NCI-H2227 treated with DMSO at 0.1 percent for 48 hours (cell line): ENCODE data around the gene UGCG.
"Not testable (repeated sequence)": the region's sequence is repeated elsewhere in the genome, so short reads cannot be mapped to it uniquely, and the experiment has no call there.

Experiments used
- DNase-seq: peaks from one replicate; lab custom pipeline; 2025; lab: John Stamatoyannopoulos, UW

Gene UGCG

DNA sequence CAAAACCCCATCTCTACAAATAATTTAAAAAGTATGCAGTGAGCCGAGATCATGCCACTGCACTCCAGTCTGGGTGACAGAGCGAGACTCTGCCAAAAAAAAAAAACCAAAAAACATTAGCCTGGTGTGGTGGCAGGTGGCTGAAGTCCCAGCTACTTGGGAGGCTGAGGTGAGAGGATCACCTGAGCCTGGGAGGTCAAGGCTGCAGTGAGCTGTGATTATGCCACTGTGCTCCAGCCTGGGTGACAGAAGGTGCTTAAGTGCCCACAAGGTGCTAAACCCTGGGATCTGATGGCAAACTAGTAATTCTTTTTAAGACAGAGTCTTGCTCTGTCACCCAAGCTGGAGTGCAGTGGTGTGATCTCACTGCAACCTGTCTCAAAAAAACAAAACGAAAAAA, 5.7 kb upstream of the UGCG start:
- not testable (repeated sequence) for DNase-seq

DNA sequence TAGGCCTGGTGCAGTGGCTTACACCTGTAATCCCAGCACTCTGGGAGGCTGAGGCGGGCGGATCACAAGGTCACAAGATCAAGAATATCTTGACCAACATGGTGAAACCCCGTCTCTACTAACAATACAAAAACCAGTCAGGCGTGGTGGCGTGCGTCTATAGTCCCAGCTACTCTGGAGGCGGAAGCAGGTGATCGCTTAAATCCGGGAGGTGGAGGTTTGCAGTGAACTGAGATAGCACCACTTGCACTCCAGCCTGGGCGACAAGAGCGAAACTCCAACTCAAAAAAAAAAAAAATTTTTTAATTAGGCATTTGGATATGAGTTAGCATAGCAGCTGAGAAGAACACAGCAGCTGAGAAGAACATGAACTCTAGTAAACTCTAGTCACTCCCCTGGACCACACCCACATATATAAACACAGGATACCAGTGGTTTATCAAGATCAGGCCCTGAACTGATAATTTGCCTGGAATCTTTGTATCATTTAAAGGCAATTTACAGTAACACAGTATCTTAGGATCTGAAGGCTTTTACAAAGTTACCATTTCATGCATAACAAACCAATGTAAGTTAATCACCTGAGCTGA, 4.6 kb upstream of the UGCG start:
- DNase-seq = no peak

DNA sequence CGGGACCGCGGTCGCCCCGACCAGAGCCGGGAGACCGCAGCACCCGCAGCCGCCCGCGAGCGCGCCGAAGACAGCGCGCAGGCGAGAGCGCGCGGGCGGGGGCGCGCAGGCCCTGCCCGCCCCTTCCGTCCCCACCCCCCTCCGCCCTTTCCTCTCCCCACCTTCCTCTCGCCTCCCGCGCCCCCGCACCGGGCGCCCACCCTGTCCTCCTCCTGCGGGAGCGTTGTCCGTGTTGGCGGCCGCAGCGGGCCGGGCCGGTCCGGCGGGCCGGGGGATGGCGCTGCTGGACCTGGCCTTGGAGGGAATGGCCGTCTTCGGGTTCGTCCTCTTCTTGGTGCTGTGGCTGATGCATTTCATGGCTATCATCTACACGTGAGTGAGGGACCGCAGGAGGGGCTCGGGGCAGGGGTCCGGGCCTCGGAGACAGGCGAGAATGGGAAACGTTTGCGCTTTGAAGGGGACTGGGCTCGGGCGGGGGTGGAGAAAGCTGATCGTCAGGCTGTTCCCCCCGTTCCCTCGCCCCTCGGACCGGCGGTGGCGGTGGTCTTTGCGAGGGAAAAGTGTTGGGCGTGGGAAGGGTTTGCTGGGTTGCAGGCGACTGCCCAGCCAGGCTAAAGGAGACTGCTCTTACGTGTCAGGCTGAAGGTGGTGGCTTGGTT, 457 bp downstream of the UGCG start:
- peak; percentile 19 for DNase-seq

DNA sequence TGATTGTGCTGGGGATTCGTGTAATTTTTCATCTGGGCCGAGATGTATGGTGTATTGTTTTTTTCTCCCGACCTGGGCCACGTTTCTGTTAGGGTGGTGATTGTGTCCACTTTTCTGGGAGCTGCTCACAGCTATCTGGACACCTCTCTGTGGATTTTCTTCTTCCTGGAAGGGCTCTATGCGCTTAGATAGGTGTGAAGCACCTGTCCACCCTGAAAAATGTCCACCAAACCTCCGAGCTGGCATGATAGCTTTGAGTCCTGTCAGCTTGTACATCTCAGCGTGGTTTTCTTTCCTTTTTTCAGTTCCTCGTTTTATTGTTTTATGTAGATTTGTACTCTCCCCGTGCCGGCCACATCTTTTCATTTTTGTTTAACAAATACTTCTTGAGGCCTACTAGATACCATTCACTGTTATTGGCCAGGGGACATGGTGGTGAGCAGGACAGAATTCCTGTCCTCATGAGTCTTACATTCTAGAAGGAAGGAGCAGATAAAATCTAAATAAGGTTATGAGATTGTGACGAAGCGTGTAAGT, 1.1 kb downstream of the UGCG start:
- DNase-seq = peak; percentile 13

DNA sequence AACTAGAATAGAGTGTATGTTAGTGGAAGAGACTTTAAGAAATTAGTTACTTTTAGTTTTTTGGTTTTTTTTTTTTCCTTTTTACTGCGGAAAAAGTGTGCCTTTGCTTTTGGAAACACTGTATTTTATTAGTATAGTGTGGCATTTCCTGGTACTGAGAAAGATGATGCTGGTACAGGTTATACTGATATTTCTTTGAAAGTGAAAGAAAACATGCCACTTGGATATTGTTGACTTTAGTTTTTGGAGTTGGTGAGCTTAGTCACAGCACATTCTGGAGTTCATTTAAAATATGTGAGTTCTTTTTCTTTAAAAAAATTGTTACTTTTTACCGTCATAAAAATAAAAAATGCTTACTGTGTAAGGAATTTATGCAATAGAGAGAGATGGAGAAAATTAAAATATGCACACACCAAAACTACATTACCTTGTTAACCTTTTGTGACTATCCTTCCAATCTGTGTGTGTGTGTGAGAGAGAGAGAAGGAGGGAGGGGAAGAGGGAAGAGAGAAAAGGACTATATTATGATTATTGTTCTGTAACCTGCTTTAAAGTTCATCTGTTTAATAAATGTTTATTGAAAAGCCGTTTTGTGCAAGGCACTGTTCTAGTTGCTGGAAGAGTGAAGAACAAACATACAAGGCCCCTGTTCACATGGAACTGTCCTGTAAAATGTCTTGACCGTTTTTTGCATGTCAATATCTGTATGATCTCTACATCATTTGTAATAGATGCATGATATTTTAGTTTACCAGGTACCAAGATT, 1.9 kb downstream of the UGCG start:
- no peak for DNase-seq

DNA sequence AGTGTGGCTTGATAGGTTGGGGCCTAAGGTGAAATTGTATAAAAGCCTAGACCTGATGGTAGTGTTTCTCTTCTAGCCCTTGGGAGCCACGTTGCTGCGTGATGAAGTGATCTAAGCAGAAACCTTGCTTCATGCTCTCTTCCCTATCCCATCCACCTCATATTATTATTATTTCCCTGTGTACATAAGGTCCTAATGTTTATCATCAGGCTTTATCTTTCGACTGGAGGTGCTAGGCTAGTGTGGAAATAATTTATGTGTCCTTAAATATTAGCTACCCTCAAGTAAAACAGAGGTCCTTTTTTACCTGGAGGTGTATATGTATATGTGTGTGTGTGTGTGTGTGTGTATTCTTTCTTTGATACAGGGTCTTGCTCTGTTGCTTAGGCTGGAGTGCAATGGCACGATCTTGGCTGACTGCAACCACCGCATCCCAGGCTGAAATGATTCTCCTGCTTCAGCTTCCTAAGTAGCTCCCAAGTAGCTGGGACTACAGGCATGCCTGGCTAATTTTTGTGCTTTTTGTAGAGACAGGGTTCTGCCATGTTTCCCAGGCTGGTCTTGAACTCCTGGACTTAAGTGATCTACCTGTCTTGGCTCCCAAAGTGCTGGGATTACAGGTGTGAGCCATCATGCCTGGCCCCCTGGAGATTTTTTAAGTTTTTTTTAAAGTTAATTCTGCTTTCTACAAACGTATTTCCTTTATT, 3.7 kb downstream of the UGCG start:
- DNase-seq = no peak

DNA sequence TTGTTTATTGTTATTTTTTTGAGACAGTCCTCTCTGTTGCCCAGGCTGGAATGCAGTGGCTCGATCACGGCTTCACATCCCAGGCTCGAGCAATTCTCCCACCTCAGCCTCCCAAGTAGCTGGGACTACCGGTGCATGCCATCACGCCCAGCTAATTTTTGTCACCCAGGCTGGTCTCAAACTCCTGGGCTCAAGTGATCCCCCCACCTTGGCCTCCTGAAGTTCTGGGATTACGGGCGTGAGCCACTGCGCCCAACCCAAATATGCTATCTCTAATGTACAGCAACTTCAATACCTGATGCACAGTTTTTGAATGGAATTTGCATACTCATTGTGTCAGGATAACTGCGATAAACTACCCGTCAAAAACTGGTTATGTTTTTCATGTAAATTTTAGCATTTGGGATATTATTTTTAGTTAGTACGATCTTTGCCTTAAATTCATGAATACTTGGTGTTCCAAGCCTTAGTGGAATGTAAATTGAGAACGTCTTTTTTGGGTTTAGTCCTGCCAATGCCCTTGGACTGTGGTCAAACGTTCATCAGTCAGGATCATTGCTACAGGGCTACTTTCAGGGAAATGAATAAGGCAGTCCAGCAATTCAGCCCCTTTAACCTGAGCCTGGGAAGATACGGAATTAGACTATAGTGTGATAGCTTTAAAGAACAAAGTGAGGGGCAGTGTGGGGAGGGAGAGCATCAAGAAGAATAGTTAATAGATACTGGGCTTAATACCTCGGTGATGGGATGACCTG, 4.4 kb downstream of the UGCG start:
- no peak for DNase-seq

DNA sequence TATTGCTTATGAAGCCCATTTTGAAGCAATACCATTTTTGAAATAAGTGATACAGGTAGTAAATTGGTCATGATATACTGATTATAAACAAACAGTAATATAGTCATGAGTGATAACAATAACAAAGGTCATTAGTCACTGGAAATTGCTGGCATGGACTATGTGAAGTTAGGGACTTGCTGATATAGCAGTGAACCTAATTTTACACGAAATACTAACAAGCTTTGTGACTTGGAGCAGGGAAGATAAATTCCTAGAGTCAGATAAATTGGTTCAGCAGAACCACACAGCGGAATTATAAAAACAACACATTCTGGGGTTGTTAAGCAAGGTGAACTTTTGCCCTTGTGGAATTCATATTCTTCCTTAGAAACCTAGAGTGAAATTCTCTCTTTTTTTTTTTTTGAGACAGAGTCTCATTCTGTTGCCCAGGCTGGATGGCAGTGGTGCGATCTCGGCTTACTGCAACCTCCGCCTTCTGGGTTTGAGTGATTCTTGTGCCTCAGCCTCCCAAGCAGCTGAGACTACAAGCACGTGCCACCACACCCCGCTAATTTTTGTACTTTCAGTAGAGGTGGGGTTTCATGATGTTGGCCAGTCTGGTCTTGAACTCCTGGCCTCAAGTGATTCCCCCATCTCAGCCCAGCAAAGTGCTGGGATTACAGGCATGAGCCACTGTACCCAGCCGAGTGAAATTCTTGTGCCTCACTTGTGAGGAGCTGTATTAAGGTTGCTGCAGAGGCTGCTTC, 6.0 kb downstream of the UGCG start:
- no peak for DNase-seq

DNA sequence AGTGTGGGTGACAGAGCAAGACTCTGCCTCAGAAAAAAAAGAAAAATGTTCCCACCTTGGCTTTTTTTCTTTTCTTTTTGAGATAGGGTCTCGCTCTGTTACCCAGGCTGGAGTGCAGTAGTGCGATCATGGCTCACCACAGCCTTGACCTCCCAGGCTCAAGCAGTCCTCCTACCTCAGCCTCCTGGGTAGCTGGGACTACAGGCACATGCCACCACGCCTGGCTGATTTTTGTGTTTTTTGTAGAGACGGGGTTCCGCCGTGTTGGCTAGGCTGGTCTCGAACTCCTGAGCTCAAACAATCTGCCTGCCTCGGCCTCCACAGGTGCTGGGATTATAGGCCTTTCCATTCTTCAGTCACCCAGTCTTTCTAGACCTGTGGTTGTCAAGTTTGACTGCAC, 6.9 kb downstream of the UGCG start:
- DNase-seq = not testable (repeated sequence)

DNA sequence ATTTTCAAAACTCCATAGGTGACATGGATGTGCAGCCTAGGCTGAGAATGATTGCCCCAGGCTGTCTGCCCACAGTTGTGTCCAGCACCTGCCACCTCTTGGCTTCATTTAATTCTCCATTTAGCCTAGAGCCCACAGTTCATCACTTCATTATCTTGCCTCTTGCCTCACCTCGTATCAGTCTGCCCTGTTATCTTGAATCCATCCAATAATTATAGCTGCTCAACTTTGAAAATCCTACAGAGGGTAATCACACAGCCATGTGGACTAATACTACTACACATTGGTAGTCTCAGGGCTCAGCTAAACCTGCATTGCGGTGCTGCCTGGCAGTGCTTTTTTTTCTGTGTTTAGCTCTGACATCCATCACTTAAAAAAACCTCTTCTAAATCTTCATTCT, 7.4 kb downstream of the UGCG start:
- peak; percentile 2 for DNase-seq

DNA sequence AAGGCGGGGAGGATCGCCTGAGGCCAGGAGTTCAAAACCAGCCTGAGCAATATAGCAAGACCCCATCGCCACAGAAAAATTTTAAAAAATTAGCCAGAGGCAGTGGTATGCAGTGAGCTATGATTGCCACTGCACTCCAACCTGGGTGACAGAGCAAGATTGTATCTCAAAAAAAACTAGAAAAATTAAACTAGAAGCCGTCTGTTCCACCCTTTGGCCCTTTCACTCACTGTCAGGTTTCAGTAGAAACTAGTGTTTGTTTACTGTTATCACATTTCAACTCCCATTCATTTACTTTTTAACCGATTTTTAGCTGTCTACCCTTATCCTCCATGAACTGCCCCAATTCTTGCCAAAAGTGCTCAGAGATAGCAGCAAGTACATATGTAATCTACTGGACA, 8.3 kb downstream of the UGCG start:
- DNase-seq = no peak

DNA sequence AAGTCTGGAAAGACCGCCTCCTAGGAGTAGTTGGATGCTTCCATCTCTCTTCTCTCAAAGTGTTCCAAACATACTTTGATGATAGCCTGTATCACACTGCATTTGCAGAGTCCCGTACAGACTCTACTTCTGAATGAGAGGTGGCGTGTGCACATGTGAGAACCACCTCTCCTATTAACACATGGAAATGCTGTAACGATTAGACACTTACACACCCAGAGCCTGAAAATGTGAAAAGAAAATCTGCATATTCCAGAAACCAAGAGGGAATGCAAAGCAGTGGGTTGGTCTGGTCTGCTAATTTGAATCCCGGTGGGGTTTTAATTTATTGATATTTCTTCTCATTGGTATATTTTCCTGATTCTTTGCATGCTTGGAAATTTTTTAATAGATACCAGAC, 10.5 kb downstream of the UGCG start:
- DNase-seq = no peak

DNA sequence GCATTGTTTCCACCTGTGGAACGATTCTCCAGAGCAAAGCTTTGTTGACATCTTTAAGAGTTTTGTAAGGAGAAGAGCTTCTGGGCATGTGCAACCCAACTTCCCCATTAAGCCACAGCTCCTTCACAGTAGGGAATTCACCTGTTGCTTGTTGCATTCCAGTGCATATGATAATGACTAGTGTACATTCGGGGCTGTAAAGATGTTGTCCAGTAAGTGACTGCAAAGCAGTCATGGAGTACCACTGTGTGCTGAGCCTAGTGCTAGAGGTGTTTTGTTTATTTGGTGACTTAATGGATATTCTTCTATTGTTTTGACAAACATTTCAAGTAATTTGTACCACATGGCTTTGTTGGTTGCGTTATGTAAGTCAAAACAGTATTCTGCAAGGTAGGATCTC, 12.8 kb downstream of the UGCG start:
- DNase-seq = no peak

DNA sequence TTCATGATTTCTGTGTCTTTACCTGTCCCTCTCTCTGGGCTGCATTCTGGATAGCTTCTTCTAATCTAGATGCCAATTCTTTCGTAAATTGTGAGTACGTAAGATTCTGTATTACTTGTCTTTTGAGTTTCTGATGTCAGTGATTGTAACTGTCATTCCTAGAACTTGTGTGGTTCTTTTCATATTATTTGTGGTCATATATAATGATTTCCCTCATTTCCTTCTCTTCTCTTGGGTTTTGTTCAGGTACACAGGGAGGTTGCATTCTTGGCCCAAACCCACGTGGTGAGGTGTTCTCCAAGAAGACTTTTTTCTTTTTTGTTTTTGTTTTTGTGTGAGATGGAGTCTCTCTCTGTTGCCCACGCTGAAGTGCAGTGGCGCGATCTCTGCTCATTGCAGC, 13.8 kb downstream of the UGCG start:
- DNase-seq = no peak

DNA sequence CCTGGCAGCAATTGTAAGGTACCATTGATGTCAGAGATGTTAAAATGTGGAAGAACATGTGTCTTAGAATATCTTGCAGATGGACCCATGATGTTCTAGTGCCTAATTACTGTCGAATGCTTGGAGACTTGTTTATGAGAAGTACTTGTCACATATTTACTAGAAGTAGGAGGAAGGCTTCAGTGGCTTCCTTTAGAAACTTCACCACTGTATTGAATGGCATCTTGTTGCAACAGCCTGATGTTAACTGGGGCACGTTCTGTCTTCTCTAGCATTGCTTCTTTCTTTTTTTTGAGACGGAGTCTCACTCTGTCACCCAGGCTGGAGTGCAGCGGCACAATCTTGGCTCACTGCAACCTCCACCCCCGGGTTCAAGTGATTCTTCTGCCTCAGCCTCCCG, 16.5 kb downstream of the UGCG start:
- DNase-seq = no peak

DNA sequence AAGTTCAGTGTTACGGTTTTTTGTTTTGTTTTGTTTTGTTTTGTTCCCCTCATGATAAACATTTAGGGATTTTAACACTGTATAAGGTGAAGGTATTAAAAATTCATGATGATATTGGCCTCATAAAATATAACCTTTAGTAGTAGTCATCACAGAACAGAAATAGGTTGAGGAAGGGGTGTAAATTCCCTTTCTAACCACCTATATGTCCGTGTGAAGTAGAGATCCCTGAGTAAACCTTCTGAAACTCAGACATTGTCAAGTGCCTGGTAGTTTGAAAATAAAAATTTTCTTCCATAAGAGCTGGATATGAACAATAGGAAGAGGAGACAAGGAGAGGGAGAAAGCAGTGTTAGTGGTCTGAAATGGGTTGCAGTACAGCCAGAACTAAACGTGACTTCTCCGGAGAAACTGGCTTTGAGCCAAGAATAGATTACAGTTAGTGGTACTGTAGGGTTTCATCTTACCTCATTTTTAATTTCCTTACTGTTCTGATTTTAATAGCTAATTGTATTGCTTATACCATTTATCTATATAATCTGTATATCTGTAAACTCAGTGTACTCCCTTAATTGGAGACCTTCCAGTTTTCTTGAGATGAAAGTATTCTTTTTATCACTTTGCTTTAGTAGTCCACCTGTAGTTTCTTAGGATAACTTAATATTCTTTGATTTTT, 18.3 kb downstream of the UGCG start:
- peak; percentile 33 for DNase-seq

DNA sequence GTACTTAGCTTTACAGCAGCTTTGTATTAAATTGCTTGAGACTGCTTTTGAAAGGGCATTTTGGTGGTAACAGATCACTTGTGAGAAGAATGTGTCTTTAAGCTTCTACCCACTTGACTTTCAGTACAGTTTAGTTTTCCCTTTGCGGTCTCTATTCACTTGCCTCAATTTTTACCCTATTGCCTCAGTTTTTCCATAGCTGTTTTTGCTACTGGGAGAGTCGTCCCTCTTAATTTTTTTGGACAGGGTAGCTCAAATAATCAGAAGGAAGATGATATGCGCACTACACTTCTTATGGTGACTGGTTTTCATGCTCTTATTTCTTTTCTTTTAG, 18.8 kb downstream of the UGCG start:
- DNase-seq = no peak

DNA sequence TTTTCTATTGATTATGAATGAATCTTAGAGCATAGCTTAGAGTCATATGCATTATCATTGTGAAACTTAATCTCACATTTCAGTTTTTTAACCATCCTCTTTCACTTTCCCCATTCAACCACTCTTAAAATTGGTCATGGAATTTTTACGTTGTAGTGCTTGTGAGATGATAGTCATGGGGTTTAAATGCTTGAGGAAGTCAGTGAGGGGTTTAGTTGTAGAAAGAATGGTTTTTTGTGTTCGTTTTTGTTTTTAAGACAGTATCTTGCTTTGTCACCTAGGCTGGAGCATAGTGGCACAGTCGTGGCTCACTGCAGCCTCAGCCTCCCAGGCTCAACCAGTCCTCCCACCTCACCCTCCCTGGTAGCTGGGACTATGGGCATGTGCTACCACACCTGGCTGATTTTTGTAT, 19.6 kb downstream of the UGCG start:
- no peak for DNase-seq

DNA sequence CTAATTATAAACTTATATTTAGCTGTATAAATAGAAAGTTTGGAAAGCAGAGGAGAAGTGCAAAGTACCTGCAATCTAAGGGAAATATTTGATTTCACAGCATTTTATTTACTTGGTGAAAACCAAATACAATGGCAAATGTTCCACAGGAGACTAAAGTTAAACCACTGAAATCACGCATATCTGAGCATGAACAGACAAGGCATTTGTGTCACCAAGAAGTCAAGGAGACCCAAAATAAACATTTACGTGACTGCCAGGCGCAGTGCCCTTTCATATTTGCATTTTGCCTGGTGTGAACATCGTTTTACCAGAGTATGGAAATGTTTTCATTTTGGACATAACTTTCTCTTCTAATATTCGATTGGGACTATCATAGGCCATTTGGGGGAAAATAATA, 20.6 kb downstream of the UGCG start:
- DNase-seq = no peak

DNA sequence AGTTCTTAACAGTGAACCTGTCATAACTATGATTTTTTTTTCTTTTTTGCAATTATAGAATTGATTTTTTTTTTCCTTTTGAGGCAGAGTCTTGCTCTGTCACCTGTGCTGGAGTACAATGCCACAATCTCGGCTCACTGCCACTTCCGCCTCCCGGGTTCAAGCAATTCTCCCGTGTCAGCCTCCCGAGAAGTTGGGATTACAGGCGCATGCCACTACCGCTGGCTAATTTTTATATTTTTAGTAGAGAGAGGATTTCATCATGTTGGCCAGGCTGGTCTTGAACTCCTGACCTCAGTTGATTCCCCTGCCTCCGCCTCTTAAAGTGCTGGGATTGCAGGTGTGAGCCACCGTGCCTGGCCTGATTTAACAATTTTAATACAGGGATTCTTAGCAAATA, 21.4 kb downstream of the UGCG start:
- DNase-seq = no peak

DNA sequence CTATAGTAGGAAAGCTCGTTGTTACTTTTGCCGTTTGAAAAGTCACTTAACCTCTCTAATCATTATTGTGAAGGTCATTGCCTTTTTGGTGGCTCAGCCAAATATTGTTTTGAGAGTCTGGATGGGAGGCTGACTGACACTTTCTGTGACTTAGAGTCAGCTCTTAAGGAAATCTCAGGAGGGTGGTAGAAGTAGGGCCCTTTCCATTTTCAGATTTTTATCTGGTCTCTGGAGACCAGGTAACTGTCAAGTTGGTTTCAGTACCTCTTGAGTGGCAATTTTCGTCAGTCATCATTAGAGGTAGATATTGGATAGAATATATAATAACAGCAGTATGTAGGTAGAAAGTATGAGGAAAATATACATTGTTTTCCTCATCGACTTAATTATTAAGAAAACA, 23.3 kb downstream of the UGCG start:
- no peak for DNase-seq
